Measurements from ENCODE around the gene ALDOB.

Gene ALDOB

GRCh38 chr9:101478444-101478843, 42.9 kb upstream of the ALDOB start:
- peak; percentile 2 for TF ChIP-seq CTCF (IDR thresholded peaks at IDR 0.05; ENCODE audit: control insufficient read depth, insufficient read depth, low read depth, low read length, missing control alignments)
- DNase-seq (ENCODE audit: low read depth) = no peak
- no peak overlapping the region for H3K4me3 ChIP-seq (ENCODE audit: control insufficient read depth, low read depth, low read length)

GRCh38 chr9:101477736-101478135, 42.2 kb upstream of the ALDOB start:
- H3K4me3 ChIP-seq (ENCODE audit: control insufficient read depth, low read depth, low read length) = no peak overlapping the region
- no peak for TF ChIP-seq CTCF (IDR thresholded peaks at IDR 0.05; ENCODE audit: control insufficient read depth, insufficient read depth, low read depth, low read length, missing control alignments)
- DNase-seq (ENCODE audit: low read depth) = no peak

- no peak overlapping the region for H3K4me3 ChIP-seq (ENCODE audit: control insufficient read depth, low read depth, low read length)
- no peak for DNase-seq (ENCODE audit: low read depth)
- no peak for TF ChIP-seq CTCF (IDR thresholded peaks at IDR 0.05; ENCODE audit: control insufficient read depth, insufficient read depth, low read depth, low read length, missing control alignments)
These were observed 41.6 kb upstream of the ALDOB start for GRCh38 chr9:101477214-101477613.

- no peak overlapping the region for H3K4me3 ChIP-seq (ENCODE audit: control insufficient read depth, low read depth, low read length)
- TF ChIP-seq CTCF (IDR thresholded peaks at IDR 0.05; ENCODE audit: control insufficient read depth, insufficient read depth, low read depth, low read length, missing control alignments) = no peak
- DNase-seq (ENCODE audit: low read depth) = no peak
These were observed 41.1 kb upstream of the ALDOB start for GRCh38 chr9:101476576-101477208.

GRCh38 chr9:101472891-101473290, 37.3 kb upstream of the ALDOB start:
- TF ChIP-seq CTCF (IDR thresholded peaks at IDR 0.05; ENCODE audit: control insufficient read depth, insufficient read depth, low read depth, low read length, missing control alignments) = no peak
- no peak overlapping the region for H3K4me3 ChIP-seq (ENCODE audit: control insufficient read depth, low read depth, low read length)
- DNase-seq (ENCODE audit: low read depth) = no peak

- DNase-seq (ENCODE audit: low read depth) = no peak
- no peak for TF ChIP-seq CTCF (IDR thresholded peaks at IDR 0.05; ENCODE audit: control insufficient read depth, insufficient read depth, low read depth, low read length, missing control alignments)
- H3K4me3 ChIP-seq (ENCODE audit: control insufficient read depth, low read depth, low read length) = no peak overlapping the region
These were observed 35.4 kb upstream of the ALDOB start for GRCh38 chr9:101470929-101471328.

- no peak for TF ChIP-seq CTCF (IDR thresholded peaks at IDR 0.05; ENCODE audit: control insufficient read depth, insufficient read depth, low read depth, low read length, missing control alignments)
- DNase-seq (ENCODE audit: low read depth) = no peak
- no peak overlapping the region for H3K4me3 ChIP-seq (ENCODE audit: control insufficient read depth, low read depth, low read length)
These were observed 34.4 kb upstream of the ALDOB start for GRCh38 chr9:101470021-101470420.
